HG03442 (cell line): ENCODE measurements around the gene P2RX3.

Experiments
- ATAC-seq: cut with Tn5 transposase; IDR thresholded peaks from one replicate; pipeline ENCODE4 v1.9.1; 2021; ENCODE audit warnings: mild to moderate bottlenecking, moderate library complexity; ENCODE audit not compliant: unreplicated experiment

The P2RX3 gene

DNA sequence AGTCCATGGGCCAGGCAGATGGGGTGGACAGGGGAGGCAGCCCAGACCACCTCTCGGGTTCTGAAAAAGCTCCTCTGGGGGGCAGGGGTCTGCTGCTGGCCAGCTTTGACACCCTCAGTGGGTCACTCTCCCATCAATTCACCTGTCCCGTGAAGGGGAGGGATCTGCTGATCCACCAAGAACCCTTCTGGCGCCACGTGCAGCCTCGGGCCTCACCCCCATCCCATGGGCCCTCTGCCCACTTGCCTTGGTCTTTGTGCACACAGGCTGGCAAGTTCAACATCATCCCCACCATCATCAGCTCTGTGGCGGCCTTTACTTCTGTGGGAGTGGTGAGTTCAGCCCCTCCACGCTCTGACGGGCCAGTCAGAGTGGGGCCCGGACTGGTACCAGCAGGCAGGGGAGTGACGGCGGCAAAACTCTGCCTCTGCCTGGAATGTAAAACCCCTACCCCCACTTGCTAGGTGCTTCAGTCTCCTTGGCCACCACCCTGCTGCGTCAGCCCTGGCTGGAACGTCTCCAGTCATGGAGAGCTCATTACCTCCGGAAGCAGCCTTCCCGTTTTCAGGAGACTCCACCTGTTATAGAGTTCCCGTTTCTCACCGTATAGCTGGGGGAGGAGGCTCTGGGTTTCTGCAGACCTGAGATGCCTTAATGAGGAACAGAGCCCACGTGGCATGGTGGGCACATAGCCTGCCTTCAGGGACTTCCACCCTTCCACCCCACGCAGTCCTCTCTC is 30.1 kb downstream of the P2RX3 start:
- no peak for ATAC-seq

GRCh38 chr11:57368845-57369232 is 30.7 kb downstream of the P2RX3 start:
- no peak for ATAC-seq

DNA sequence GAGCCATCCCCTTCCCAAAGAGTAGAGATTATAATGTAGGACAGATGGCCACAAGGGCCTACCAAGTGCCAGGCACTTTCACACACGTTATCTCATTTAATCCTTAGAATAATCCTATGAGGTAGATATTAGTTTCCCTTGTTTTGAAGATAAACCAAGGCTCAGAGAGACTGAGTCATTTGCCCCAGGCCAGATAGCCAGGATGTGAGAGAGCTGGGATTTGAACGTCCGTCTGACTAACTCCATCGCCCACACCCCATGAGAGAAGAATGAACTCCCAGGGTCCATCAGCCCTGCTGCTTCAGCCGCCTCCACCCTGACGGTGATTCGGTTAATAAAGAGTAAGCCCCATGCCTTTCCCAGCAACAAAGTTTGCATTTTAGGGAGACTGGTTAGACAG is 32.1 kb downstream of the P2RX3 start:
- no peak for ATAC-seq

GRCh38 chr11:57370941-57371340 is 32.8 kb downstream of the P2RX3 start:
- no peak for ATAC-seq

GRCh38 chr11:57373146-57373545 is 35.0 kb downstream of the P2RX3 start:
- no peak for ATAC-seq

GRCh38 chr11:57374966-57375365 is 36.8 kb downstream of the P2RX3 start:
- no peak for ATAC-seq

DNA sequence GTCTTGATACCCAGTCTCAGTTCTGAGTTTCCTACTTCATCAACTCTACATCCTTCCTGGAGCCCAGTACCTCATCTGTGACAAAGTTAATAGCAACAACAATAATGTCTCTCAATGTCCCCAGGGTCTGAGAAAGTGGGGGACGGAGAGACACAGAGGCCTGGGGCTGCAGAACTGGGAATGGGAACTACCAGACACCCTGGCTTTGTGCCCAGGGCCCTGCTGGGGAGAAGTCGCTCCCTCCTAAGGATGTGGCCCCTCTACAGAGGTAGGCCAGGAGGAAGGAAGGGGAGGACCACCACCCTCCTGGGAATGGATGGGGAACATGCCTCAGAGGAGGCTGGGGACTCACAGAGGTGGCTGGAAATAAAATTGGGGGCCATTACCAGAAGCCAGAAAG is 37.3 kb downstream of the P2RX3 start:
- no peak for ATAC-seq

- no peak for ATAC-seq
Measured at GRCh38 chr11:57376095-57377090, 38.2 kb downstream of the P2RX3 start.

DNA sequence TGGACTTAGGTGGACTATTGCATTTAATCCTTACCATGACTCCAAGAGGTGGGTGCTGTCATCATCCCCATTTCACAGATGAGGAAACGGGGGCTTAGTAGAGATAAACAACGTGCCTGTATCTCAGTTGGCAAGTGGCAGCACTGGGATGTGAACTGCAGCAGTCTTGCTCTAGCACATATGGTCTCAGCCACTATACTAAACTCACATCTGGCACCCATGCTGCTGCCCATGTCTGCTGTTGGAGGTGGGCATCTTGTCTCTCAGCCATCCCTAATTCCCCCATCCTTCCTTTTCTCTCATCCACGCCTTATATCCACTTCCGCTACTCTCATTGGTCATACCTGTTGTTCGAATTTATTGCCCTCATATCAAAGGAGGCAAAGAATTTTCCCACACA is 39.0 kb downstream of the P2RX3 start:
- no peak for ATAC-seq

DNA sequence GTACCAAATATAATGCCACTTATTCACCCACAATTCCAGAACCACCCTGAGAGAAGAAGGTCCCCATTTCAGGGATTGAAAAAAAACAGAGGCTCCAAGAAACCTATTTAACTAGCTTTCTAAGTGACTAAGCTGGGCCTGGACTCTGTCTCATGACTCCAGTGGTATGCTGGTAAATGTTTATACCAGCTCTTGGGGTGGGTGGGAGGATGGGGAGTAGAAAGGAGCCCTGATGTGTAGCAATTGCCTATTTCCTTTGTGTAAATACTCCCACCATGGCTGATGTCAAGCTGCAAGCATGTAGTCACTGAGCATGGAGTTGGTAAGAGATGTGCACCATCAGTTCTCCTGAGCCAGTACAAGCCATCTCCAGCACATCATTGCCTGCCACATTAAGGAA is 40.0 kb downstream of the P2RX3 start:
- ATAC-seq: no peak

DNA sequence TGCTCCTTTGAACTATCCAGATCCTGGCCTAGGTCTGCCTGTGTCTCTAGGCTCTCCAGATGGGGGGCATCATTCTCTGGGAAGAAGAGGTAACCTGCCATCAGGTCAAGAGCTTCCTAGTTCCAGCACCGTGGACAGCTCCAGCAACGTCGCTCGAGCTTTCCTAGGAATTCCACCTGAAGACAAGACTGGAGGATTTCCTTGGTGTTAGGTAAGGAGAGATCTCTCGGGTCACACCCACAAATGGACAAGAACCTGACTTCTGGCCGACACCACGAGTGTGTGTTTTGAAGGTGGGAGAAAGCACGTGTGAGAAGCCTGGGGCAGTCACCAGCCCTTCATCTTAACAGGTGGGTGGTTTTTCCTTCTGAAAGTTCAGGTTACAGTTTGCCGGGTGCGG is 41.6 kb downstream of the P2RX3 start:
- ATAC-seq: no peak

GRCh38 chr11:57380975-57381374 is 42.8 kb downstream of the P2RX3 start, which contains the start of gene PRG3:
Gene PRG3 (minus strand): TSS chr11:57381150. CDS start chr11:57380708, 442 bp downstream.
- ATAC-seq: no peak

DNA sequence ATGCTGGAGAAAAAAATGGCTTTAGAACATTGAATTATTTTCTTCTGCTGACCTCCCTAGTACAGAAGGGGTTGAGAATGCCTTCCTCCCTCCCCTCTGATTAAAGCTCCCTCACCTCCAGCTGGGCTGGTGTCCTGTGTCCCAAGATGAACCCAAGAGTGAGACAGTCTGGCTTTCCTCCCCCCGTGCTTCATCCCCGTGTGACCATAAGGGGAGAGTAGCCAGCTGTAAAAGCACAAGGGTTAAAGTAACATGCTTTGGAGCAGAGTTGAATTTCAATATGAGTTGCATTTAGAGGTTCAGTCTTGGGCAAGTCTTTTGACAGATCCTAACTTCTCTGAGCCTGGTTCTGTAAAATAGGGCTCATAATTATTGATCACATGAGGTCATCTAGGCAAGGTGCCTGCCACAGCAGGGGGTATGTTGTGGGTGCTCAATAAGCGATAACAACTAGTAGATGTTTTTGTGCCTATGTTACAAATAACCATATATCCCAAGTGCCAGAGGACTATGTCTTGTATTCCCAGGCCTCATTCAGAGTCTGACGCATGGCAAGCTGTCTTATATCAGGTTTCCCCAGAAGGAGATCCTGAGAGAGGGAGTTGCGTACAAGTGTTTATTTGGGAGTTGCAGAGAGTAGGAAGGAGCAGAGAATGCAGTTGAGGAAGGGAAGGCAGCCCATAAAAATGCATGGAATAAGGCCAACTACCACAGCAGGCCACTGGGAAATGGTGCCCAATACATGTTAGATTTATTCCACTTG is 48.2 kb downstream of the P2RX3 start:
- no peak for ATAC-seq

DNA sequence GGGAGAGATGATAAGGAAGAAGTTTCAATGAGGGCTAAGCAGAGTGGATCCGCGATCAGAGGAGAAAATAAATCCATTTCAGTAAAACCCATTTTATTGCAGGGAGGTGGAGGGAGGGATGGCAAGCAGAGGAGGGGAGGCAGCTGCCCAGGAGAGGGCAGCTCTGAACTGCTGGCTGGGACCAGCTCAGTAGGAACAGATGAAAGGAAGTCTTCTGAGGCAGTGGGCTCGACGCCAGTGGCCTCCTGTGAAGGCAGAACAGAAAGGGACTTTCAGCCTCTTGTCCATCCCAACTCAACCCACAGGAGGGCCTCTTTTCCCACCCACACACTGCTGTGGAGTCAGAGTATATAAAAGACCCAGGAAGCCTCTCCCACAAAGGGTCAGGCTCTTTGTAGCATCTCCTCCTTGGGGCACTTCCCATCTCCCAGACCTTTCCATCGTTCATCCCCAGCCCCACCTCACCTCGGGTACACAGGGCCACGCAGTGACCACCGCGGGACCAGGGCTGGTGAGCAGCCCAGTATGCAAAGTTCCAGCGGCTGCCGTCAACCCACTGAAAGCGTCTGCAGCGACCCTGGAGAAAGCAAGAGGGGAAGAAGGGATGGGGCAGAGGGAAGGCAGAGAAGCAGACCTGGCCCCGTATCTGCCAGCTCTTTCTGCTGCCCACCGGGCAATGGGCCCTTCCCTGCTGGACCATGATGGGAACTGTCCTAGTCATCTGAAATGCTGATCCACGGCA is 49.3 kb downstream of the P2RX3 start:
- ATAC-seq: no peak

DNA sequence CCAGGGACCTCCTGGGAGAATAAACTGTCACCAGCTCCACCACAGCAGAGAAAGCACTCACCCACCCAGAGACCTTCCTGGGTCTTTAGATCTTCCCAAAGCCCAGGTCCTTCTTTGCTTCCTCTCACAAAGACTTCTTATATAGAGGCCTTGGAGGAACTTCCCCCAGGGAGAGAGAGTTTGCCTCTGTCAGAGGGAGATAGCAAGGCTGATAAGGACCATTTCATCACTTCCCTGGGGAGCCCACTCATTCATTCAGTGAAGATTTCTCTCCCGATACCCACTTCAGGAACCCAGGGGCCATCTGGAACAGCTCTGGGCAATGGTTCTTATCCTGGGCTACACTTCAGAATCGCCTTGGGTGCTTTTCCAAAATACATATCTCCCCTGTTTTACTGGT is 52.4 kb downstream of the P2RX3 start, which contains the start of gene PRG2:
PRG2 (minus strand) TSS at position 116 of the 400 bp plus-strand sequence. CDS start 706 bp downstream, outside the sequence.
- no peak for ATAC-seq

DNA sequence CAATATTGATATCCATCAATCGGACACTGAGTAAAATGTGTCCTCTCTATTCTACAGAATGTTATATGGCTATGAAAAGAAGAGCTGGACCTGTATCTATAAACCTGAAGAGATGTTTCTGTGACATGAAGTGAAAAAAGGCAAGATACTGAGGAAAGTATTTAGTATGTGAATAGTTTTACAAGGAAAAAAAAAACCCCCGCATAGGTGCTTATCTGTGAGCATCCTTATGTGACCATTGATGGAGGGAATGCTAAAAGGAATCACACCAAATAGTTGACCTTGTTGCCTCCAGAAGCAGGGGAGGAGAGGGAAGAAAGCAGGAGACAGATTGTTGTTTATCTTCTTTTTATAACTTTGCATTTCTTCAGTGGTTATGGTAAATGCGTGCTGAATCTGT is 53.0 kb downstream of the P2RX3 start:
- ATAC-seq: no peak

DNA sequence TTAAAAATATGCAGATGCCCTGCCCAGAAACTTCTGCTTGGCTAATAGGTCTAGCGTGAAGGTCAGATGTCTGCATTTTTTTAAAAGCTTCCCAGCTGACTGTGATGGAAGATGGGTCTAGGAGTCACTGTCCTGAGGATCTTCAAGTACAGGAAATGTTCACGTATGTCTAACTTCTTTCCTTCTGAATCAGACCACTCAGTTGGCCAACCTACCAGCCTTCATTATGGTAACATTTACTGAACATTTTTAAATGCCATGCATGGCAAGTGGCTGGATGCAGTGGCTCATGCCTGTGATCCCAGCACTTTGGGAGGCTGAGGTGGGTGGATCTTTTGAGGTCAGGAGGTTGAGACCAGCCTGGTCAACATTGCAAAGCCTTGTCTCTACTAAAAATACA is 53.4 kb downstream of the P2RX3 start:
- no peak for ATAC-seq

DNA sequence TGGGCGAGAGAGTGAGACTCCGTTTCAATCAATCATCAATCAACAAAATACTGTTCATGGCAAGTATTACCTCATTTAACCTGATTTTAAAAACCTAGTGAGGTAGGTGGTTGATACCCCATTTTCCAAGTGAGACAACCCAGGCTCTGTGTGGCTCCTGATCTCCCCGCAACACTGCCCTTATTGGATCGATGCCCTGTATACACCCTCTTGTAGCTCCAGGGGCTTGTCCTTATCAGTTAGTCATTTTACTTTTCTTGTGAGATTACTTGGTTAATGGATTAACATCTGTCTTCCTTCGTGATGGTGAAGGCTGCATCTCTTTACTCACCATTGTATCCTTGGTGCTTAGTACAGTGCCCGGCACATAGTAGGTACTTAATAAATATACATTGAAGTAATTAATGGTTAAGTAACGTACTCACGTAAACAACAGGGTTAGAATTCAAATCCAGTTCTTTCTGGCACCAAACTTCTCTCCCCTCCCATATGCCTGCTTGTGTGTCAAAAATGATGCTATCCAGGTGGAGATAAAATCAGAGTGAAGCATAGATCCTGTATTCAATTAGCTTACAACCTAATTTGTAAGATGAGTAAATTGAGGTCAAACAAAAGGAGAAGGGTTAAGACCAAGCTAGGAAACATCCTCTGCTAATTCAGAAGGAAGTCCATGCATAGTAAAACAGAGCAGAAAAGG is 54.1 kb downstream of the P2RX3 start:
- no peak for ATAC-seq

DNA sequence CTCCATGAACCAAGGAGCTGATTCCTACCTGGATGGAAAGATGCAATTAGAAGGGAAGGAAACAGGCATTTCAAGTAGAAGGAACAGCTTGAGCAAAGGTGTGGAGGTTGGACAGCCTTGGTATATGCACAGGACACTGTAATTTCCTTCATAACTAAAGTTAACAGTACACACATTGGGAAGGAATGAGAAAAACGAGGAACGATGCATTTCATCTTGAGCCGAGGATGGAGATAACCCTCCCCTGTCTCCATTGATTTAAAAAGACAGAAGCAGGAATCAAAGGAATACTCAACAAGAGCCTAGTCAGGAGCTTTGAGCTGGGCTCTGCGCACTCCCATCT is 54.6 kb downstream of the P2RX3 start:
- ATAC-seq: no peak
